ENCODE results near the gene TUBGCP6. TPM values are rescaled to one million over a fixed set of nuclear protein-coding genes. Genes with fewer than 3 reads are reported as not detected.

The TUBGCP6 gene
- total RNA-seq, 1 donor from 2014 or later, result 48.5 TPM

GRCh38 chr22:50251477-50252081 is 6.8 kb upstream of the TUBGCP6 start:
- H3K27ac ChIP-seq, result peak overlapping the region; percentile 79
- TF ChIP-seq CTCF (IDR thresholded peaks at IDR 0.05), result no peak
- H3K4me3 ChIP-seq, result peak overlapping the region; percentile 92

GRCh38 chr22:50250555-50251476 is 6.0 kb upstream of the TUBGCP6 start, which contains the start of gene HDAC10:
Gene HDAC10 (minus strand): TSS chr22:50251265. CDS start chr22:50251032, 233 bp downstream.
- Histone ChIP-seq H3K9me3 (no peaks in the 10 kb centered on the region), H3K27me3 (ENCODE audit: low read depth) (no peaks in the 10 kb centered on the region), H3K36me3 (peaks cover 10% of the 10 kb centered on the region), H3K4me1 (peaks cover 45% of the 10 kb centered on the region), H3K27ac (peak within 1 kb of the TSS; percentile 79), H3K4me3 (peak within 1 kb of the TSS; percentile 92)
- ATAC-seq (peak; percentile 88 to 89), DNase-seq (peak; percentile 92)
- intact Hi-C loops (cut with DNase I), result no loop called here
- TF ChIP-seq CTCF (IDR thresholded peaks at IDR 0.05), result no peak

More at GRCh38 chr22:50251477-50252081, 6.8 kb upstream of the TUBGCP6 start:
- intact Hi-C loops (cut with DNase I), result no loop called here
- ATAC-seq, result peak; percentile 2 to 5
- Histone ChIP-seq H3K36me3 (peaks cover 2% of the 10 kb centered on the region), H3K27me3 (ENCODE audit: low read depth) (no peaks in the 10 kb centered on the region), H3K4me1 (peaks cover 38% of the 10 kb centered on the region), H3K9me3 (no peaks in the 10 kb centered on the region)
- no peak for DNase-seq

- no peak for DNase-seq
- TF ChIP-seq CTCF (IDR thresholded peaks at IDR 0.05), result no peak
- H3K27ac ChIP-seq, result peak overlapping the region; percentile 79
- ATAC-seq, result no peak
- H3K4me3 ChIP-seq, result peak overlapping the region; percentile 92
- no peaks in the 10 kb centered on the region for H3K27me3 ChIP-seq (ENCODE audit: low read depth)
- peaks cover 50% of the 10 kb centered on the region for H3K4me1 ChIP-seq
- peaks cover 12% of the 10 kb centered on the region for H3K36me3 ChIP-seq
- no peaks in the 10 kb centered on the region for H3K9me3 ChIP-seq
- intact Hi-C loops (cut with DNase I), result no loop called here
Observed at GRCh38 chr22:50250249-50250554, 5.4 kb upstream of the TUBGCP6 start.

- no peak overlapping the region for H3K27ac ChIP-seq
- ATAC-seq, result no peak
- DNase-seq, result no peak
- no peak for TF ChIP-seq CTCF (IDR thresholded peaks at IDR 0.05)
- H3K4me3 ChIP-seq, result peak overlapping the region; percentile 92
- H3K27me3 ChIP-seq (ENCODE audit: low read depth), result no peaks in the 10 kb centered on the region
- peaks cover 12% of the 10 kb centered on the region for H3K36me3 ChIP-seq
- intact Hi-C loops (cut with DNase I), result no loop called here
- H3K4me1 ChIP-seq, result peaks cover 50% of the 10 kb centered on the region
- no peaks in the 10 kb centered on the region for H3K9me3 ChIP-seq
Observed at GRCh38 chr22:50249341-50250248, 4.8 kb upstream of the TUBGCP6 start.
